CD4-positive, alpha-beta T cell (primary cell): Measurements from ENCODE around the gene OR13C8. TPM values are rescaled to one million over a fixed set of nuclear protein-coding genes. Genes with fewer than 3 reads are reported as not detected.

ENCODE experiments used
- ATAC-seq: fragments of 200-7000 bp; cut with Tn5 transposase; one replicate; pipeline ENCODE4 v1.10.0; 2022; ENCODE audit warnings: mild to moderate bottlenecking; ENCODE audit not compliant: poor library complexity
- CTCF ChIA-PET: fragments of 350-600 bp; sonication (Branson Sonifier 250); formaldehyde crosslinking; loops from one replicate; lab custom pipeline; 2021; ENCODE audit warnings: antibody characterized with exemption, inconsistent platforms; lab: Charles Lee
- POLR2A ChIA-PET: fragments of 350-600 bp; sonication (Branson Sonifier 250); formaldehyde crosslinking; loops from one replicate; lab custom pipeline; 2021; ENCODE audit warnings: antibody characterized with exemption, inconsistent platforms; lab: Charles Lee
- DNase-seq, 14 experiments: peaks; one replicate each; pipeline ENCODE4 v3.0.0-alpha.2; 2013 to 2020; ENCODE audit warnings: mixed read lengths in 2 of 14
- H3K27ac ChIP-seq, 2 donors: one replicate each; pipeline versions ENCODE4 v1.5.1 to v1.7.0; 2013; ENCODE audit warnings: low read length in 2 of 2, low read depth in 1 of 2, mild to moderate bottlenecking in 1 of 2
- H3K27me3 ChIP-seq, 2 experiments: 1 replicate in 1 of 2; 2 replicates in 1 of 2; pipeline versions ENCODE4 v1.6.1 to v1.7.0; 2013; ENCODE audit warnings: low read length in 2 of 2, control low read depth in 1 of 2, mild to moderate bottlenecking in 1 of 2, moderate library complexity in 1 of 2; ENCODE audit not compliant: insufficient read depth in 2 of 2, control insufficient read depth in 1 of 2
- H3K36me3 ChIP-seq: one replicate; pipeline ENCODE4 v1.6.1; 2013; ENCODE audit warnings: low read length, control low read depth; ENCODE audit not compliant: insufficient read depth
- H3K4me1 ChIP-seq: one replicate; pipeline ENCODE4 v1.6.1; 2013; ENCODE audit warnings: low read length, control low read depth; ENCODE audit not compliant: insufficient read depth
- H3K4me3 ChIP-seq: one replicate; pipeline ENCODE4 v1.5.1; 2013; ENCODE audit warnings: mild to moderate bottlenecking, low read length, moderate library complexity
- H3K9me3 ChIP-seq, 2 experiments: 1 replicate in 1 of 2; 2 replicates in 1 of 2; pipeline versions ENCODE4 v1.6.1 to v1.7.0; 2013; ENCODE audit warnings: low read length in 2 of 2, mild to moderate bottlenecking in 2 of 2, control low read depth in 1 of 2, moderate library complexity in 1 of 2; ENCODE audit not compliant: control insufficient read depth in 1 of 2, insufficient read depth in 1 of 2
- H3K27ac Mint-ChIP-seq: one replicate; pipeline ENCODE4 v1.8.0; 2020; ENCODE audit warnings: mixed read lengths
- H3K27me3 Mint-ChIP-seq: one replicate; pipeline ENCODE4 v1.8.0; 2021; ENCODE audit warnings: mixed read lengths
- H3K36me3 Mint-ChIP-seq: one replicate; pipeline ENCODE4 v1.8.0; 2021; ENCODE audit warnings: low read depth, mixed read lengths
- H3K4me1 Mint-ChIP-seq: one replicate; pipeline ENCODE4 v1.8.0; 2021; ENCODE audit warnings: low read depth, mixed read lengths
- H3K4me3 Mint-ChIP-seq: one replicate; pipeline ENCODE4 v1.8.0; 2020; ENCODE audit warnings: mild to moderate bottlenecking, mixed read lengths
- H3K9me3 Mint-ChIP-seq: one replicate; pipeline ENCODE4 v1.8.0; 2020; ENCODE audit warnings: mixed read lengths
- intact Hi-C, 2 experiments: fragments of 100-400 bp; cut with DNase I in 1 of 2; cut with micrococcal nuclease in 1 of 2; formaldehyde crosslinking; loops; one replicate each; pipeline versions ENCODE4 v1.15.1 to v1.9.0; 2023 to 2025; cut with DNase I, micrococcal nuclease
- total RNA-seq, 174 experiments: library from RNA in 2 of 174; stranded (reverse) in 2 of 174; gene quantifications; one replicate each; pipeline ENCODE4 v1.2.3 and lab custom pipeline; 2021 to 2026
- TF ChIP-seq, protein P1 (sequence below): fragments of 200-600 bp; IDR thresholded peaks from one replicate; pipeline ENCODE4 v1.8.0; 2022; ENCODE audit warnings: antibody characterized with exemption, mild to moderate bottlenecking

OR13C8 gene
- total RNA-seq, 2 experiments from 2014 or later, result not detected

DNA sequence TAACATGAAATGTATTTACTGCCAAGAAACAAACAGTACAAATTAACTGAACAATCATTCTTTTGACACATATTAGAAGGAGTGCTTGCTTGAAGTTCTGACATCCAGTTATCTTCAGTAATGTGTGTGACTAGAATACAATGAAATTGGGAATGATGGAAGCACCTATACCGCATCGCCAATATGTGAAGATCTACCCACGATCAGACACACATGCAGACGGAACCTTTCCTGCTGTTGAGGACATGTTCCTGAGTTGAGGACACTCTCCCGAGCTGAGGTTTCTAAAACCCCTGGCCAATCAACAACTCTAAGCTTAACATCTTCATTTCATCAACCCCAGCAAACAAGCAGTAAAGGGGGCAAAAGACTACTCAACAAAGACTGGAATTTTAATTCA lies 32.2 kb upstream of the OR13C8 start, which contains the start of gene OR13C3:
TSS of gene OR13C3 (minus strand) at position 101 of the 400 bp plus-strand sequence. CDS start 133 bp downstream, outside the sequence.
- Mint-ChIP-seq H3K4me1 (no peaks in the 10 kb centered on the region), H3K27ac (no peak within 1 kb of the TSS), H3K36me3 (no peaks in the 10 kb centered on the region), H3K9me3 (no peaks in the 10 kb centered on the region), H3K4me3 (no peak within 1 kb of the TSS), H3K27me3 (no peaks in the 10 kb centered on the region)
- CTCF ChIA-PET, result no interaction called here
- Histone ChIP-seq H3K4me1 (no peaks in the 10 kb centered on the region), H3K27ac (no peak within 1 kb of the TSS), H3K4me3 (no peak within 1 kb of the TSS), H3K9me3 (no peaks in the 10 kb centered on the region), H3K27me3 (no peaks in the 10 kb centered on the region), H3K36me3 (no peaks in the 10 kb centered on the region)
- intact Hi-C loops, result no loop called here
- DNase-seq (no peak), ATAC-seq (no peak)
- TF ChIP-seq, protein P1, sequence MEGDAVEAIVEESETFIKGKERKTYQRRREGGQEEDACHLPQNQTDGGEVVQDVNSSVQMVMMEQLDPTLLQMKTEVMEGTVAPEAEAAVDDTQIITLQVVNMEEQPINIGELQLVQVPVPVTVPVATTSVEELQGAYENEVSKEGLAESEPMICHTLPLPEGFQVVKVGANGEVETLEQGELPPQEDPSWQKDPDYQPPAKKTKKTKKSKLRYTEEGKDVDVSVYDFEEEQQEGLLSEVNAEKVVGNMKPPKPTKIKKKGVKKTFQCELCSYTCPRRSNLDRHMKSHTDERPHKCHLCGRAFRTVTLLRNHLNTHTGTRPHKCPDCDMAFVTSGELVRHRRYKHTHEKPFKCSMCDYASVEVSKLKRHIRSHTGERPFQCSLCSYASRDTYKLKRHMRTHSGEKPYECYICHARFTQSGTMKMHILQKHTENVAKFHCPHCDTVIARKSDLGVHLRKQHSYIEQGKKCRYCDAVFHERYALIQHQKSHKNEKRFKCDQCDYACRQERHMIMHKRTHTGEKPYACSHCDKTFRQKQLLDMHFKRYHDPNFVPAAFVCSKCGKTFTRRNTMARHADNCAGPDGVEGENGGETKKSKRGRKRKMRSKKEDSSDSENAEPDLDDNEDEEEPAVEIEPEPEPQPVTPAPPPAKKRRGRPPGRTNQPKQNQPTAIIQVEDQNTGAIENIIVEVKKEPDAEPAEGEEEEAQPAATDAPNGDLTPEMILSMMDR, result no peak
- POLR2A ChIA-PET, result no interaction called here

DNA sequence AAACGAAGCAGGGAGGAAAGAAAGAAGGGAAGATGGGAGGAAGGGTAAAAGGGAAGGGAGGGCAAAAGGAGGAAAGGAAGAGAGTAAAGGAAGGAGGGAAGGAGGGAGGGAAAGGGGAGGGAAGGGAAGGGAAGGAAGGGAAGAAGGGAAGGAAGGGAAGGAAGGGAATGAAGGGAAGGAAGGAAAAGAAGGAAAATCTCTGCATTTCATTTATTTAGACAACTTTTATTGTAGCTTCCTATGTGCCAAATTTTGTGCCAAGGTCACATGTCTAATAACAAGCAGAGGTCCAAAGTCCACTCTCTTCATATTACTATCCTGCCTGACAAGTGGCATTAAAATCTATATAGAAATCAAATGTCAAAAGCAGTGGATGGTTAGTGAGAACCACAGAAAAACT lies 29.7 kb upstream of the OR13C8 start:
- intact Hi-C loops, result no loop called here
- no peak overlapping the region for H3K4me3 Mint-ChIP-seq
- Histone ChIP-seq H3K27me3 (no peaks in the 10 kb centered on the region), H3K4me1 (no peaks in the 10 kb centered on the region), H3K27ac (no peak overlapping the region), H3K9me3 (no peaks in the 10 kb centered on the region), H3K4me3 (no peak overlapping the region), H3K36me3 (no peaks in the 10 kb centered on the region)
- POLR2A ChIA-PET, result no interaction called here
- ATAC-seq (no peak), DNase-seq (no peak)
- H3K27ac Mint-ChIP-seq, result no peak overlapping the region
- TF ChIP-seq, protein P1, result no peak
- H3K9me3 Mint-ChIP-seq, result no peaks in the 10 kb centered on the region
- H3K27me3 Mint-ChIP-seq, result no peaks in the 10 kb centered on the region
- no peaks in the 10 kb centered on the region for H3K36me3 Mint-ChIP-seq
- H3K4me1 Mint-ChIP-seq, result no peaks in the 10 kb centered on the region
- CTCF ChIA-PET, result no interaction called here

DNA sequence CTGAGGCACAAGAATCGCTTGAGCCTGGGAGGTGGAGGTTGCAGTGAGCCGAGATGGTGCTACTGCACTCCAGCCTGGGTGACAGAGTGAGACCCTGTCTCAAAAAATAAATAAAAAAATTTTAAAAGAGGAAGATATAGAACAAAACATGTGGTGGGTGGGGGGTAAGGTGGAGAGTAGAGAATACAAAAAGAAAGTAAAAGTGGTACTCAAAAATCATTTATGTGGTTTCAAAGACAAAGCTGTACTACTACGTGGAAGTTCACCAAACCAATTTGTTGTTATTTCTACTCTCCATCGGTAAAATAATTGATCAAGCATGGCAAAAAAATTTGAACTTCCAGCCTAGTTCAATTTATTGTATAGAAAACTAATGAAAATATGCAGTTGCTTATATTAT lies 24.3 kb upstream of the OR13C8 start:
- no peak overlapping the region for H3K4me3 Mint-ChIP-seq
- H3K9me3 Mint-ChIP-seq, result peaks cover 3% of the 10 kb centered on the region
- H3K4me1 ChIP-seq, result no peaks in the 10 kb centered on the region
- intact Hi-C loops, result no loop called here
- no peaks in the 10 kb centered on the region for H3K27me3 Mint-ChIP-seq
- no peak overlapping the region for H3K27ac ChIP-seq
- DNase-seq, result no peak
- H3K9me3 ChIP-seq, result no peaks in the 10 kb centered on the region
- TF ChIP-seq, protein P1, result no peak
- no peak for ATAC-seq
- no peaks in the 10 kb centered on the region for H3K4me1 Mint-ChIP-seq
- no peaks in the 10 kb centered on the region for H3K27me3 ChIP-seq
- H3K36me3 Mint-ChIP-seq, result no peaks in the 10 kb centered on the region
- no peak overlapping the region for H3K4me3 ChIP-seq
- CTCF ChIA-PET, result no interaction called here
- POLR2A ChIA-PET, result no interaction called here
- H3K27ac Mint-ChIP-seq, result no peak overlapping the region
- no peaks in the 10 kb centered on the region for H3K36me3 ChIP-seq
